GM19372 (cell line): ENCODE measurements around the gene OXSR1.
"Not testable (repeated sequence)": the region's sequence is repeated elsewhere in the genome, so short reads cannot be mapped to it uniquely, and the experiment has no call there.

Experiments
- ATAC-seq: cut with Tn5 transposase; IDR thresholded peaks from one replicate; pipeline ENCODE4 v1.9.1; 2021; ENCODE audit warnings: mild to moderate bottlenecking, low read depth, moderate library complexity; ENCODE audit not compliant: unreplicated experiment

Gene OXSR1

GRCh38 chr3:38214560-38214959 lies 49.2 kb downstream of the OXSR1 start:
- ATAC-seq: no peak

GRCh38 chr3:38219609-38220197 lies 54.4 kb downstream of the OXSR1 start:
- no peak for ATAC-seq

GRCh38 chr3:38221005-38221404 lies 55.7 kb downstream of the OXSR1 start:
- no peak for ATAC-seq

GRCh38 chr3:38222032-38222634 lies 56.8 kb downstream of the OXSR1 start:
- ATAC-seq: no peak

GRCh38 chr3:38224357-38224756 lies 59.0 kb downstream of the OXSR1 start:
- no peak for ATAC-seq

GRCh38 chr3:38226273-38226672 lies 60.9 kb downstream of the OXSR1 start:
- no peak for ATAC-seq

- no peak for ATAC-seq
Observed at GRCh38 chr3:38227989-38228388, 62.7 kb downstream of the OXSR1 start.

- ATAC-seq: no peak
Observed at GRCh38 chr3:38229036-38229435, 63.7 kb downstream of the OXSR1 start.

GRCh38 chr3:38232701-38233100 lies 67.4 kb downstream of the OXSR1 start:
- no peak for ATAC-seq

- ATAC-seq: no peak
Observed at GRCh38 chr3:38235466-38235865, 70.1 kb downstream of the OXSR1 start.

- ATAC-seq: no peak
Observed at GRCh38 chr3:38238416-38239008, 73.2 kb downstream of the OXSR1 start.

- ATAC-seq: not testable (repeated sequence)
Observed at GRCh38 chr3:38242812-38243211, 77.5 kb downstream of the OXSR1 start.

GRCh38 chr3:38245930-38246329 lies 80.6 kb downstream of the OXSR1 start:
- ATAC-seq: no peak

GRCh38 chr3:38247366-38248035 lies 82.2 kb downstream of the OXSR1 start:
- no peak for ATAC-seq

- no peak for ATAC-seq
Observed at GRCh38 chr3:38250198-38250597, 84.9 kb downstream of the OXSR1 start.

- no peak for ATAC-seq
Observed at GRCh38 chr3:38251197-38251596, 85.9 kb downstream of the OXSR1 start.

GRCh38 chr3:38253704-38254103 lies 88.4 kb downstream of the OXSR1 start:
- ATAC-seq: no peak

- ATAC-seq: no peak
Observed at GRCh38 chr3:38254872-38255271, 89.5 kb downstream of the OXSR1 start.

- no peak for ATAC-seq
Observed at GRCh38 chr3:38255627-38256026, 90.3 kb downstream of the OXSR1 start.

- ATAC-seq: no peak
Observed at GRCh38 chr3:38257583-38257982, 92.2 kb downstream of the OXSR1 start.

- no peak for ATAC-seq
Observed at GRCh38 chr3:38260474-38260873, 95.1 kb downstream of the OXSR1 start.

GRCh38 chr3:38264353-38264771 lies 99.0 kb downstream of the OXSR1 start:
- ATAC-seq: no peak
